ENCODE results near the gene SMURF2.
A peak's percentile ranks its signal among the peaks of the same experiment; 100 is the strongest.

- TF ChIP-seq ARNT (IDR thresholded peaks at IDR 0.05) (no peak), SP1 (IDR thresholded peaks at IDR 0.05) (no peak), ELF4 (IDR thresholded peaks at IDR 0.05) (peak; percentile 90), FOXA1 (IDR thresholded peaks at IDR 0.05) (no peak), TARDBP (IDR thresholded peaks at IDR 0.05) (no peak), BHLHE40 (IDR thresholded peaks at IDR 0.05; ENCODE audit: borderline replicate concordance) (0 out of 2 replicates have a peak, but pooled peaks have one; percentile 51), ZNF384 (IDR thresholded peaks at IDR 0.05) (no peak), SUZ12 (IDR thresholded peaks at IDR 0.05) (no peak), LEF1 (IDR thresholded peaks at IDR 0.05; ENCODE audit: borderline replicate concordance) (no peak; the same call in 1 of the 2 replicates), NFRKB (IDR thresholded peaks at IDR 0.05) (peak; percentile 54; the same call in 1 of the 2 replicates), FOXM1 (IDR thresholded peaks at IDR 0.05; ENCODE audit: borderline replicate concordance) (no peak), FOXK2 (IDR thresholded peaks at IDR 0.05) (no peak)
- TF ChIP-seq, protein P1, sequence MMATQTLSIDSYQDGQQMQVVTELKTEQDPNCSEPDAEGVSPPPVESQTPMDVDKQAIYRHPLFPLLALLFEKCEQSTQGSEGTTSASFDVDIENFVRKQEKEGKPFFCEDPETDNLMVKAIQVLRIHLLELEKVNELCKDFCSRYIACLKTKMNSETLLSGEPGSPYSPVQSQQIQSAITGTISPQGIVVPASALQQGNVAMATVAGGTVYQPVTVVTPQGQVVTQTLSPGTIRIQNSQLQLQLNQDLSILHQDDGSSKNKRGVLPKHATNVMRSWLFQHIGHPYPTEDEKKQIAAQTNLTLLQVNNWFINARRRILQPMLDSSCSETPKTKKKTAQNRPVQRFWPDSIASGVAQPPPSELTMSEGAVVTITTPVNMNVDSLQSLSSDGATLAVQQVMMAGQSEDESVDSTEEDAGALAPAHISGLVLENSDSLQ (IDR thresholded peaks at IDR 0.05): peak; percentile 89
These were observed 165.1 kb downstream of the SMURF2 start, which contains the start of gene POLG2 for GRCh38 chr17:64496786-64497564.
